Measurements from ENCODE around the gene IFT27.

The IFT27 gene

GRCh38 chr22:36817525-36817848 lies 41.6 kb upstream of the IFT27 start:
- TF ChIP-seq CTCF (IDR thresholded peaks at IDR 0.05; ENCODE audit: insufficient read depth, low read depth, low read length, missing control alignments), result no peak
- no peak overlapping the region for H3K4me3 ChIP-seq (ENCODE audit: low read length)
- DNase-seq (ENCODE audit: low read depth), result no peak

GRCh38 chr22:36816636-36817524 lies 41.0 kb upstream of the IFT27 start, which contains the start of gene PVALB:
Gene PVALB (minus strand): TSS chr22:36817035. CDS start chr22:36817005, 30 bp downstream.
- no peak for TF ChIP-seq CTCF (IDR thresholded peaks at IDR 0.05; ENCODE audit: insufficient read depth, low read depth, low read length, missing control alignments)
- DNase-seq (ENCODE audit: low read depth), result peak; percentile 40
- no peak within 1 kb of the TSS for H3K4me3 ChIP-seq (ENCODE audit: low read length)

- no peak for TF ChIP-seq CTCF (IDR thresholded peaks at IDR 0.05; ENCODE audit: insufficient read depth, low read depth, low read length, missing control alignments)
- no peak overlapping the region for H3K4me3 ChIP-seq (ENCODE audit: low read length)
- no peak for DNase-seq (ENCODE audit: low read depth)
Measured at GRCh38 chr22:36816339-36816635, 40.4 kb upstream of the IFT27 start.

GRCh38 chr22:36815558-36816338 lies 39.8 kb upstream of the IFT27 start:
- no peak for DNase-seq (ENCODE audit: low read depth)
- no peak overlapping the region for H3K4me3 ChIP-seq (ENCODE audit: low read length)
- no peak for TF ChIP-seq CTCF (IDR thresholded peaks at IDR 0.05; ENCODE audit: insufficient read depth, low read depth, low read length, missing control alignments)

- no peak for TF ChIP-seq CTCF (IDR thresholded peaks at IDR 0.05; ENCODE audit: insufficient read depth, low read depth, low read length, missing control alignments)
- no peak overlapping the region for H3K4me3 ChIP-seq (ENCODE audit: low read length)
Measured at GRCh38 chr22:36814801-36815200, 38.9 kb upstream of the IFT27 start.

GRCh38 chr22:36811094-36811800 lies 35.3 kb upstream of the IFT27 start:
- no peak overlapping the region for H3K4me3 ChIP-seq (ENCODE audit: low read length)
- TF ChIP-seq CTCF (IDR thresholded peaks at IDR 0.05; ENCODE audit: insufficient read depth, low read depth, low read length, missing control alignments), result no peak
- no peak for DNase-seq (ENCODE audit: low read depth)

More at GRCh38 chr22:36814801-36815200, 38.9 kb upstream of the IFT27 start:
- DNase-seq (ENCODE audit: low read depth), result no peak

Measured in epithelial cell of esophagus (primary cell).